ENCODE measurements around the gene SHB. TPM values are rescaled to one million over a fixed set of nuclear protein-coding genes. Genes with fewer than 3 reads are reported as not detected.
"Not testable (repeated sequence)": the region's sequence is repeated elsewhere in the genome, so short reads cannot be mapped to it uniquely, and the experiment has no call there.

Gene SHB
- total RNA-seq, 1 experiment from 2014 or later: 20.7 TPM

- no TSS peak for BruUV-seq (replicated peaks)
- intact Hi-C loops (cut with micrococcal nuclease; ENCODE audit: unreplicated experiment): no loop called here
- ChIA-PET CTCF (no interaction called here), POLR2A (ENCODE audit: low non-redundant PET) (no interaction called here)
- Histone ChIP-seq H3K9me3 (ENCODE audit: low read depth, low read length, poor library complexity, severe bottlenecking) (no peaks in the 10 kb centered on the region), H3K4me1 (ENCODE audit: insufficient read depth, low read length, poor library complexity, severe bottlenecking) (peaks cover 2% of the 10 kb centered on the region), H3K4me3 (ENCODE audit: low read depth, low read length, poor library complexity, severe bottlenecking) (no peak overlapping the region), H3K36me3 (ENCODE audit: insufficient read depth, low read length, poor library complexity, severe bottlenecking) (peaks cover 42% of the 10 kb centered on the region), H3K27me3 (replicated peaks; ENCODE audit: insufficient read depth, low read depth, low read length, poor library complexity) (no peaks in the 10 kb centered on the region), H3K27ac (ENCODE audit: low read depth, low read length, poor library complexity, severe bottlenecking) (no peak overlapping the region)
- no peak for TF ChIP-seq EZH2 (IDR thresholded peaks at IDR 0.05; ENCODE audit: borderline replicate concordance, low read depth, low read length, poor library complexity, severe bottlenecking)
- TF ChIP-seq CTCF (conservative IDR thresholded peaks at IDR 0.05; ENCODE audit: low read depth, low read length): no peak
- no peak for DNase-seq (ENCODE audit: low spot score)
These were observed 171.4 kb downstream of the SHB start for GRCh38 chr9:37897665-37898064.

- POLR2A ChIA-PET (ENCODE audit: low non-redundant PET): no interaction called here
These were observed 177.0 kb downstream of the SHB start for GRCh38 chr9:37892063-37892462.

GRCh38 chr9:37891042-37891441, 178.0 kb downstream of the SHB start:
- CTCF ChIA-PET; intact Hi-C loops (cut with micrococcal nuclease; ENCODE audit: unreplicated experiment): not testable (repeated sequence)
- peaks cover 22% of the 10 kb centered on the region for H3K36me3 ChIP-seq (ENCODE audit: insufficient read depth, low read length, poor library complexity, severe bottlenecking)

More at GRCh38 chr9:37892063-37892462, 177.0 kb downstream of the SHB start:
- CTCF ChIA-PET: no interaction called here
- peaks cover 29% of the 10 kb centered on the region for H3K36me3 ChIP-seq (ENCODE audit: insufficient read depth, low read length, poor library complexity, severe bottlenecking)
- no peak for DNase-seq (ENCODE audit: low spot score)
- H3K27ac ChIP-seq (ENCODE audit: low read depth, low read length, poor library complexity, severe bottlenecking): no peak overlapping the region
- BruUV-seq (replicated peaks): no TSS peak
- no peaks in the 10 kb centered on the region for H3K9me3 ChIP-seq (ENCODE audit: low read depth, low read length, poor library complexity, severe bottlenecking)
- H3K4me1 ChIP-seq (ENCODE audit: insufficient read depth, low read length, poor library complexity, severe bottlenecking): no peaks in the 10 kb centered on the region
- H3K4me3 ChIP-seq (ENCODE audit: low read depth, low read length, poor library complexity, severe bottlenecking): no peak overlapping the region
- TF ChIP-seq CTCF (conservative IDR thresholded peaks at IDR 0.05; ENCODE audit: low read depth, low read length): no peak
- TF ChIP-seq EZH2 (IDR thresholded peaks at IDR 0.05; ENCODE audit: borderline replicate concordance, low read depth, low read length, poor library complexity, severe bottlenecking): no peak
- H3K27me3 ChIP-seq (replicated peaks; ENCODE audit: insufficient read depth, low read depth, low read length, poor library complexity): no peaks in the 10 kb centered on the region
- intact Hi-C loops (cut with micrococcal nuclease; ENCODE audit: unreplicated experiment): no loop called here

GRCh38 chr9:37889536-37889935, 179.5 kb downstream of the SHB start:
- POLR2A ChIA-PET (ENCODE audit: low non-redundant PET): no interaction called here
- intact Hi-C loops (cut with micrococcal nuclease; ENCODE audit: unreplicated experiment): no loop called here
- no peak for DNase-seq (ENCODE audit: low spot score)
- H3K36me3 ChIP-seq (ENCODE audit: insufficient read depth, low read length, poor library complexity, severe bottlenecking): peaks cover 14% of the 10 kb centered on the region
- no peaks in the 10 kb centered on the region for H3K4me1 ChIP-seq (ENCODE audit: insufficient read depth, low read length, poor library complexity, severe bottlenecking)
- H3K4me3 ChIP-seq (ENCODE audit: low read depth, low read length, poor library complexity, severe bottlenecking): no peak overlapping the region
- H3K27me3 ChIP-seq (replicated peaks; ENCODE audit: insufficient read depth, low read depth, low read length, poor library complexity): no peaks in the 10 kb centered on the region
- TF ChIP-seq CTCF (conservative IDR thresholded peaks at IDR 0.05; ENCODE audit: low read depth, low read length): no peak
- no peaks in the 10 kb centered on the region for H3K9me3 ChIP-seq (ENCODE audit: low read depth, low read length, poor library complexity, severe bottlenecking)
- BruUV-seq (replicated peaks): no TSS peak
- CTCF ChIA-PET: no interaction called here
- H3K27ac ChIP-seq (ENCODE audit: low read depth, low read length, poor library complexity, severe bottlenecking): no peak overlapping the region

More at GRCh38 chr9:37891042-37891441, 178.0 kb downstream of the SHB start:
- DNase-seq (ENCODE audit: low spot score); H3K9me3 ChIP-seq (ENCODE audit: low read depth, low read length, poor library complexity, severe bottlenecking); H3K27ac ChIP-seq (ENCODE audit: low read depth, low read length, poor library complexity, severe bottlenecking); BruUV-seq (replicated peaks); H3K4me3 ChIP-seq (ENCODE audit: low read depth, low read length, poor library complexity, severe bottlenecking); POLR2A ChIA-PET (ENCODE audit: low non-redundant PET); H3K4me1 ChIP-seq (ENCODE audit: insufficient read depth, low read length, poor library complexity, severe bottlenecking); H3K27me3 ChIP-seq (replicated peaks; ENCODE audit: insufficient read depth, low read depth, low read length, poor library complexity): not testable (repeated sequence)

GRCh38 chr9:37887977-37888583, 180.9 kb downstream of the SHB start:
- BruUV-seq (replicated peaks); intact Hi-C loops (cut with micrococcal nuclease; ENCODE audit: unreplicated experiment); H3K4me3 ChIP-seq (ENCODE audit: low read depth, low read length, poor library complexity, severe bottlenecking); CTCF ChIA-PET; H3K4me1 ChIP-seq (ENCODE audit: insufficient read depth, low read length, poor library complexity, severe bottlenecking); H3K27me3 ChIP-seq (replicated peaks; ENCODE audit: insufficient read depth, low read depth, low read length, poor library complexity); H3K9me3 ChIP-seq (ENCODE audit: low read depth, low read length, poor library complexity, severe bottlenecking); H3K36me3 ChIP-seq (ENCODE audit: insufficient read depth, low read length, poor library complexity, severe bottlenecking); H3K27ac ChIP-seq (ENCODE audit: low read depth, low read length, poor library complexity, severe bottlenecking); POLR2A ChIA-PET (ENCODE audit: low non-redundant PET): not testable (repeated sequence)
- DNase-seq (ENCODE audit: low spot score): peak; percentile 39

Measured in A673 (cell line).